Peyer's patch (tissue), 4 donors: ENCODE data around the gene RYR1. TPM values are rescaled to one million over a fixed set of nuclear protein-coding genes. Genes with fewer than 3 reads are reported as not detected.
"Not testable (repeated sequence)": the region's sequence is repeated elsewhere in the genome, so short reads cannot be mapped to it uniquely, and the experiment has no call there.

ENCODE experiments used
- DNase-seq, 3 donors: peaks; one replicate each; pipeline ENCODE4 v3.0.0-alpha.2; 2017 to 2019
- H3K27ac ChIP-seq, 4 donors: fragments of 200-600 bp; sonication (generic); one replicate each; pipeline ENCODE4 v1.5.1; 2016 to 2019
- H3K27me3 ChIP-seq, 2 donors: fragments of 200-600 bp; sonication (generic); one replicate each; pipeline ENCODE4 v1.5.1; 2019
- H3K36me3 ChIP-seq, 3 donors: fragments of 200-600 bp; sonication (generic); one replicate each; pipeline ENCODE4 v1.5.1; 2016 to 2019
- H3K4me1 ChIP-seq, 4 donors: fragments of 200-600 bp; sonication (generic); one replicate each; pipeline ENCODE4 v1.5.1; 2016 to 2019
- H3K4me3 ChIP-seq, 4 donors: fragments of 200-600 bp; sonication (generic); 1 replicate in 3 of 4; 2 replicates in 1 of 4; pipeline ENCODE4 v1.5.1; 2016 to 2019; ENCODE audit warnings: mild to moderate bottlenecking in 1 of 4
- H3K9me3 ChIP-seq, 4 donors: fragments of 200-600 bp; sonication (generic); one replicate each; pipeline ENCODE4 v1.5.1; 2016 to 2019; ENCODE audit warnings: mild to moderate bottlenecking in 1 of 4
- POLR2A ChIP-seq, 2 donors: fragments of 450-650 bp; IDR thresholded peaks; one replicate each; pipeline ENCODE4 v1.5.1; 2017; ENCODE audit warnings: antibody characterized with exemption in 2 of 2, mild to moderate bottlenecking in 2 of 2, moderate library complexity in 2 of 2
- total RNA-seq, 4 donors: library from RNA; depleted of rRNA; stranded (reverse); fragments of >200 nt; gene quantifications; one replicate each; pipeline ENCODE4 v1.1.0, GENCODE V29; 2016
- TF ChIP-seq, protein P1 (sequence below), 6 experiments: fragments of 450-650 bp in 4 of 6; fragments of 200-600 bp in 2 of 6; sonication (generic) in 1 of 6; IDR thresholded peaks; one replicate each; pipeline ENCODE4 v1.5.1; 2017 to 2019; ENCODE audit warnings: antibody characterized with exemption in 6 of 6, mild to moderate bottlenecking in 3 of 6, moderate library complexity in 1 of 6

Gene RYR1
- total RNA-seq, 4 donors from 2014 or later = 0.35 to 4.6 (median 3.4) TPM

DNA sequence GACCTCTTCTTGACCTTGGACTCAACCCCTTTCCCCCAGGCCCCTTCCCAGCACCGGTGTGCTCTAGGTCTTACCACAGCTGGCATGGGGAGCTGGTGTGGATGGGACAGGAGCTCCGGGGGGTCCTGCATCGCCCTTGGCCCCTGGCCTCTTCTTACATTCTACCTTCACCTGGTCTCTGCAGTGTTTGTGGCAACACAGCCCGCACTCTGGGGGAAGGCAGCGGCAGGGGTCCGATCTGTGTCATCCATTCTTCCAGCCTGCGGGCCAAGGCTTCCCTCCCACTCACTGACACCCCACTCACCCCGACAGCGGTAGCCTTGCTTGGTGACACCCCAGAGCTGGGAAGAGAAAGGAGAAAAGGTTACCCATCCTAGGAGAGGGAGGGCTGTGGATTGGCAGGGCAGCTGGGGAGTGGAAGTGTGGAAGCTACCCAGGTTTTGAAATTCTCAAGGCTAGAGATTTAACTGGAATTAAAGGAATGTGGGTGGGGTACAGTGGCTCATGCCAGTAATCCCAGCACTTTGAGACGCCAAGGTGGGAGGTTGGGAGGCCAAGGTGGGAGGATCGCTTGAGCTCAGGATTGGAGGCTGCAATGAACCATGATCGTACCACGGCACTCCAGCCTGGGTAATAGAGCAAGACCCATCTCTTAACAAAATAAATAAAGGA lies 22.3 kb upstream of the RYR1 start:
- no peaks in the 10 kb centered on the region for H3K9me3 ChIP-seq
- H3K36me3 ChIP-seq = peaks cover 0 to 18% (median 0%) of the 10 kb centered on the region in 3 donors
- DNase-seq = peak in 1 of 3 donors; percentile 39
- H3K27me3 ChIP-seq = no peaks in the 10 kb centered on the region
- no peak overlapping the region for H3K27ac ChIP-seq
- H3K4me1 ChIP-seq = no peaks in the 10 kb centered on the region
- TF ChIP-seq POLR2A (IDR thresholded peaks at IDR 0.05) = no peak
- TF ChIP-seq, protein P1, sequence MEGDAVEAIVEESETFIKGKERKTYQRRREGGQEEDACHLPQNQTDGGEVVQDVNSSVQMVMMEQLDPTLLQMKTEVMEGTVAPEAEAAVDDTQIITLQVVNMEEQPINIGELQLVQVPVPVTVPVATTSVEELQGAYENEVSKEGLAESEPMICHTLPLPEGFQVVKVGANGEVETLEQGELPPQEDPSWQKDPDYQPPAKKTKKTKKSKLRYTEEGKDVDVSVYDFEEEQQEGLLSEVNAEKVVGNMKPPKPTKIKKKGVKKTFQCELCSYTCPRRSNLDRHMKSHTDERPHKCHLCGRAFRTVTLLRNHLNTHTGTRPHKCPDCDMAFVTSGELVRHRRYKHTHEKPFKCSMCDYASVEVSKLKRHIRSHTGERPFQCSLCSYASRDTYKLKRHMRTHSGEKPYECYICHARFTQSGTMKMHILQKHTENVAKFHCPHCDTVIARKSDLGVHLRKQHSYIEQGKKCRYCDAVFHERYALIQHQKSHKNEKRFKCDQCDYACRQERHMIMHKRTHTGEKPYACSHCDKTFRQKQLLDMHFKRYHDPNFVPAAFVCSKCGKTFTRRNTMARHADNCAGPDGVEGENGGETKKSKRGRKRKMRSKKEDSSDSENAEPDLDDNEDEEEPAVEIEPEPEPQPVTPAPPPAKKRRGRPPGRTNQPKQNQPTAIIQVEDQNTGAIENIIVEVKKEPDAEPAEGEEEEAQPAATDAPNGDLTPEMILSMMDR (IDR thresholded peaks at IDR 0.05) = no peak
- H3K4me3 ChIP-seq = no peak overlapping the region

DNA sequence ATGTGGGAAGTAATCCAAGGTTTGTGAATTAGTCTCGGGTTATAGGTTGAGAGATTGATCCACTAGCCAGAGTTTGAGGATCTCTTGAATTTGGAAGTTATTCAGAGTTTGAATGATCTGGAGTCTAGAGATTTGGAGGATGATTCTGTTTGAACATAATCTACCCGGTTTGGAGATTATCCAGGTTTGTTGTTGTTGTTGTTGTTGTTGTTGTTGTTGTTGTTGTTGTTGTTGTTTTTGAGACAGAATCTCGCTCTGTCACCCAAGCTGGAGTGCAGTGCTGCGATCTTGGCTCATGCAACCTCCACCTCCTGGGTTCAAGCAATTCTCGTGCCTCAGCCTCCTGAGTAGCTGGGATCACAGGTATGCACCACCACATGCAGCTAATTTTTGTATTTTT lies 21.6 kb upstream of the RYR1 start:
- H3K27ac ChIP-seq = not testable (repeated sequence)

DNA sequence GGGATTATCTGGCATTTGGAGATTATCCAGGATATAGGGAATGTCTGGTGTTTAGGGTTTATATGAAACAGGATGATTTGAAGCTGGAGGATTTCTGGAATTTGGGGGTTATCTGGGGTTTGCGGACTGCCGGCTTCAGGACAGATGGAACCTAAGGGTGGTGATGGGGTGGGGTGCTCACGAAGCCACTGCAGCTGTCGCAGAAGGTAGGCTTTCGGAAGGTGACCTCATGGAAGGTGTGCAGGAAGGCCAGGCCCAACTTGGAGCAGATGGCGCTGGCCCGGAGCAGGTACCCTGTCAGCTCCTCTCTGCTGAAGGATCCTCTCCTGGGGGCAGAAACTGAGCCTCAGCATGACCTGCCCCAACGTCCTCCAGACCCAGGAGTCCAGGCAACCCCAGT lies 21.0 kb upstream of the RYR1 start:
- TF ChIP-seq, protein P1 (IDR thresholded peaks at IDR 0.05) = no peak
- no peak for TF ChIP-seq POLR2A (IDR thresholded peaks at IDR 0.05)
- no peaks in the 10 kb centered on the region for H3K4me1 ChIP-seq
- no peak overlapping the region for H3K27ac ChIP-seq
- no peaks in the 10 kb centered on the region for H3K27me3 ChIP-seq
- no peaks in the 10 kb centered on the region for H3K9me3 ChIP-seq
- peaks cover 0 to 6% (median 0%) of the 10 kb centered on the region in 3 donors for H3K36me3 ChIP-seq
- DNase-seq = peak in 1 of 3 donors; percentile 29
- H3K4me3 ChIP-seq = no peak overlapping the region

More for the DNA sequence above, 21.6 kb upstream of the RYR1 start:
- not testable (repeated sequence) for H3K9me3 ChIP-seq, H3K27me3 ChIP-seq, H3K4me3 ChIP-seq, DNase-seq, H3K4me1 ChIP-seq
- H3K36me3 ChIP-seq = peaks cover 0 to 11% (median 0%) of the 10 kb centered on the region in 3 donors

DNA sequence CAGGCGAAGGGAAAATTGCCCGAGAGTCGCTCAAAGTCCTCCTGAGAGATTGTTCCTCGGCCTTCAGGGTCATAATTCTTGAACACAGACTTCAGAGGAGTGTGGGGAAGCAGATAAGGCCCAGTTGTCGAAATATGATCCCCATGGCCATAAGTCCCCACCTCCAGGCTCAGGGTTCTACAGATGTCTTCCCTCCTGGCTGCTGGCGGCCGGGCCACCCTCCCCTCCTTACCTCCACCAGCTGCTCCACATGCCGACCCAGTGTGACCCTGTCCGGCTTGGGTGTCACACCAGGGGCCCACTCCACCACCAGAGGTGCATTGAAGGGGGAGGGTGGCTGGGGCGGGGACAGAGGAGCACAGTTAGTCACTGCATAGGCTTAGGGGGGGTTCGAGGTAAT lies 20.5 kb upstream of the RYR1 start:
- Histone ChIP-seq H3K27me3 (no peaks in the 10 kb centered on the region), H3K4me3 (no peak overlapping the region), H3K4me1 (peaks cover 0 to under 1% (median under 1%) of the 10 kb centered on the region in 4 donors), H3K9me3 (no peaks in the 10 kb centered on the region), H3K36me3 (peaks cover 0 to 6% (median 0%) of the 10 kb centered on the region in 3 donors), H3K27ac (no peak overlapping the region)
- DNase-seq = peak in 1 of 3 donors; percentile 15
- TF ChIP-seq, protein P1 (IDR thresholded peaks at IDR 0.05) = no peak
- TF ChIP-seq POLR2A (IDR thresholded peaks at IDR 0.05) = no peak

DNA sequence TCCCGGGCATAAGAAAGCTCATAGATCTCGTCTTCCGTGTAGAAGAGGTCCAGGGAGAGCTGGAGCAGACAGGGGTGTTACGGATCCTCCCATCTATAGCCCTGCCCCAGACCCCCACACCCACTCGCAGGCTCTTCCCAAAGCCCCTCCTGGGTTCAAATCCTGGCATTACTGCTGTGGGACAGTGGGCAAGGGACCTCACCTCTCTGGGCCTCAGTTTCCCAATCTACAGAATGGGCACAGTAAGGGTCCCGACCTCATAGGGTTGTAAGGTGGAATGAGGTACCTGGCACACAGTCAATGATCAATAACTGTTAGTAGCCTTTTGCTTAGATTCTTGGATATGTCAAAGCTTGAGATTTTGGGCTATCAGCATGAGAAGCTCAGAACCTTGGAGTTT lies 20.1 kb upstream of the RYR1 start:
- TF ChIP-seq, protein P1 (IDR thresholded peaks at IDR 0.05) = no peak
- TF ChIP-seq POLR2A (IDR thresholded peaks at IDR 0.05) = no peak
- no peak overlapping the region for H3K27ac ChIP-seq
- H3K4me1 ChIP-seq = peaks cover 0 to 5% (median 5%) of the 10 kb centered on the region in 4 donors
- H3K27me3 ChIP-seq = no peaks in the 10 kb centered on the region
- peaks cover 0 to 3% (median 0%) of the 10 kb centered on the region in 3 donors for H3K36me3 ChIP-seq
- no peaks in the 10 kb centered on the region for H3K9me3 ChIP-seq
- no peak for DNase-seq
- H3K4me3 ChIP-seq = no peak overlapping the region

DNA sequence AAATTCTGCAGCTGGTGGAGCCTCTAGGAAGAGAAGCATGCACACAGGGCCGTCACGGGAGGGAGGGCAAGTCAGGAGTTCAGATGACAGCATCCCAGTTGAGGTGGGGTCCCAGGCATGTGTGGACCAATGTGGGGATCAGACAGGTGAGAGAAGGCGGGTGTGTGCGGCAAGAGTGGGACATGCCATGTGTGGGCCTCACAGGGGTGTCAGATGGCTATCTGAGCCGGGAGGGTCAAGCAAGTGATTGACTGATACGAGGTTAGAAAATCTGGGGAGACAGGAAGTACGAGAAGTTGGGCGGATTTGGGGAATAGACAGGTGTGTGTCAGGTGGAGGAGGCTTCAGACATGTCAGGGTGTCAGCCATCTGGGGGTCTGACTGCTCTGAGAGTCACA lies 16.3 kb upstream of the RYR1 start:
- Histone ChIP-seq H3K36me3 (no peaks in the 10 kb centered on the region), H3K4me1 (peaks cover 0 to 6% (median 5%) of the 10 kb centered on the region in 4 donors), H3K27me3 (no peaks in the 10 kb centered on the region), H3K4me3 (peak overlapping the region in 1 of 4 donors; percentile 51), H3K27ac (peak overlapping the region in 1 of 4 donors; percentile 58), H3K9me3 (no peaks in the 10 kb centered on the region)
- DNase-seq = no peak
- TF ChIP-seq, protein P1 (IDR thresholded peaks at IDR 0.05) = no peak
- no peak for TF ChIP-seq POLR2A (IDR thresholded peaks at IDR 0.05)
